Heart left ventricle (tissue), 16 donors: Measurements from ENCODE around the gene SDSL. TPM values are rescaled to one million over a fixed set of nuclear protein-coding genes. Genes with fewer than 3 reads are reported as not detected.

Experiments used
- ATAC-seq, 4 donors: fragments of 200-7000 bp; cut with Tn5 transposase; one replicate each; pipeline ENCODE4 v1.9.1; 2020 to 2022; ENCODE audit warnings: moderate library complexity in 4 of 4, mild to moderate bottlenecking in 3 of 4, moderate number of reproducible peaks in 1 of 4
- DNase-seq, 5 donors: peaks; one replicate each; pipeline ENCODE4 v3.0.0-alpha.2; 2020
- H3K27ac ChIP-seq, 12 donors: fragments of 200-600 bp; sonication (generic) in 4 of 12; one replicate each; pipeline versions ENCODE4 v1.5.0 to v1.8.0; 2016 to 2022; ENCODE audit warnings: mild to moderate bottlenecking in 2 of 12
- H3K27me3 ChIP-seq, 9 donors: fragments of 200-600 bp; sonication (generic) in 2 of 9; one replicate each; pipeline versions ENCODE4 v1.5.1 to v1.8.0; 2016 to 2022; ENCODE audit warnings: mild to moderate bottlenecking in 3 of 9
- H3K36me3 ChIP-seq, 9 donors: fragments of 200-600 bp; sonication (generic) in 2 of 9; one replicate each; pipeline versions ENCODE4 v1.5.0 to v1.8.0; 2018 to 2022; ENCODE audit warnings: mild to moderate bottlenecking in 2 of 9
- H3K4me1 ChIP-seq, 12 donors: fragments of 200-600 bp; sonication (generic) in 4 of 12; one replicate each; pipeline versions ENCODE4 v1.5.0 to v1.8.0; 2016 to 2022; ENCODE audit warnings: mild to moderate bottlenecking in 3 of 12
- H3K4me3 ChIP-seq, 12 donors: fragments of 200-600 bp; sonication (generic) in 4 of 12; one replicate each; pipeline versions ENCODE4 v1.5.0 to v1.8.0; 2017 to 2022; ENCODE audit warnings: mild to moderate bottlenecking in 9 of 12, moderate library complexity in 4 of 12
- H3K9me3 ChIP-seq, 12 donors: fragments of 200-600 bp; sonication (generic) in 4 of 12; one replicate each; pipeline versions ENCODE4 v1.5.0 to v1.8.0; 2016 to 2022; ENCODE audit warnings: mild to moderate bottlenecking in 1 of 12
- POLR2A ChIP-seq, 2 donors: fragments of 450-650 bp; IDR thresholded peaks; one replicate each; pipeline ENCODE4 v1.6.1; 2017; ENCODE audit warnings: antibody characterized with exemption in 2 of 2, mild to moderate bottlenecking in 2 of 2, moderate library complexity in 2 of 2
- WGBS, 4 donors: extraction: QIAGEN DNeasy Blood & Tissue Kit in 2 of 4; methylation state at CpG; one replicate each; pipeline versions ENCODE4 v1.1.5 to v1.1.7; 2013 to 2018; 5-methylcytosine and 5-hydroxymethylcytosine counted together
- intact Hi-C, 10 donors: fragments of 100-400 bp; cut with DNase I; formaldehyde crosslinking; loops; one replicate each; pipeline versions ENCODE4 v1.11.1 to v1.14.2; 2022
- polyA plus RNA-seq, 2 donors: library from polyadenylated mRNA; stranded (reverse); fragments of 200-250 nt; gene quantifications; one replicate each; pipeline ENCODE4 v1.2.3, GENCODE V29; 2013
- total RNA-seq, 9 donors: library from RNA; depleted of rRNA in 2 of 9; stranded (reverse); fragments of >200 nt in 2 of 9; fragmentation: NEBNext Ultra II Directional in 3 of 9; extraction: Animal tissue kit (Norgen Biotek cat#: 25700) in 3 of 9; gene quantifications; one replicate each; pipeline versions ENCODE4 v1.1.0 to v1.2.4, GENCODE V29; 2016 to 2023
- TF ChIP-seq, protein P1 (sequence below), 12 donors: fragments of 200-600 bp; sonication (generic) in 4 of 12; IDR thresholded peaks; one replicate each; pipeline versions ENCODE4 v1.5.0 to v1.8.0; 2018 to 2022; ENCODE audit warnings: antibody characterized with exemption in 12 of 12, mild to moderate bottlenecking in 5 of 12
- donor health status: ischemic (EF 13 %, LVEDD 7.1; RV severe dilation, severe dysfunction).
- donor health status: healthy with polysubstance abuse.
- donor health status: DM: no; HTN: yes; CAD: no.
- donor health status: DM: no; HTN: no; CAD: no.
- donor health status: ischemic (EF 25% LVEDD 6.9; RV normal size, moderate dysfunction).
- donor health status: ischemic (EF 25% LVEDD 5.7; RV mildly dilated, moderate dysfunction).
- donor health status: healthy.
- donor health status: DM: yes; HTN: yes; CAD: no.
- donor health status: ischemic (EF 35%, LVEDD 5.7; RV mildly dilated, moderate dysfunction).
- donor health status: nonischemic (EF 11% LVEDD 7.7; RV severe dilation, severe dysfunction).
- donor health status: DM: yes; HTN: yes; CAD: no.
- donor health status: PGD.
- donor health status: ischemic (EF 29% LVEDD 5.4; RV normal size, mild dysfunction).
- donor health status: nonischemic (EF 23%, LVEDD 6.1; RV moderate dilation, normal function).

The SDSL gene
- total and polyA plus RNA-seq, 11 donors, result 2.5 to 21.0 (median 5.7) TPM

DNA sequence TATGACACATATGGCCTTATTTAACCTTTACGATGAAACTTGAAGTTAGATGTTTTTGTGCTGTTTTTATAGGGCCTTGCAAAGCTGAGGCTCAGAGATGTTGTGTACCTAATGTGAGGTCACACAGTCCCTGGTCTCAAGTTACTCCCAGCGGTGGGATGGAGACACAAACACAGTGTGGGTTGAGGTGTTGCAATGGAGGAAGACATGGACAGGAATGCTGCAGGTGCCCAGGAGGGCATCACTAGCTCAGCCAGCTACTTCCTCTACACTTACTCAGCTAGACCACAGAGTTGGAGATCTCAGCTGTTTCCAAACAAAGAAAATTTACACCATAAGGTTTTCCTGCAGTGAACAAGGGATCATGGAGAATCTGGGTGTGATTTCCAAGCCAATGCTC, 34.0 kb downstream of the SDSL start:
- TF ChIP-seq, protein P1, sequence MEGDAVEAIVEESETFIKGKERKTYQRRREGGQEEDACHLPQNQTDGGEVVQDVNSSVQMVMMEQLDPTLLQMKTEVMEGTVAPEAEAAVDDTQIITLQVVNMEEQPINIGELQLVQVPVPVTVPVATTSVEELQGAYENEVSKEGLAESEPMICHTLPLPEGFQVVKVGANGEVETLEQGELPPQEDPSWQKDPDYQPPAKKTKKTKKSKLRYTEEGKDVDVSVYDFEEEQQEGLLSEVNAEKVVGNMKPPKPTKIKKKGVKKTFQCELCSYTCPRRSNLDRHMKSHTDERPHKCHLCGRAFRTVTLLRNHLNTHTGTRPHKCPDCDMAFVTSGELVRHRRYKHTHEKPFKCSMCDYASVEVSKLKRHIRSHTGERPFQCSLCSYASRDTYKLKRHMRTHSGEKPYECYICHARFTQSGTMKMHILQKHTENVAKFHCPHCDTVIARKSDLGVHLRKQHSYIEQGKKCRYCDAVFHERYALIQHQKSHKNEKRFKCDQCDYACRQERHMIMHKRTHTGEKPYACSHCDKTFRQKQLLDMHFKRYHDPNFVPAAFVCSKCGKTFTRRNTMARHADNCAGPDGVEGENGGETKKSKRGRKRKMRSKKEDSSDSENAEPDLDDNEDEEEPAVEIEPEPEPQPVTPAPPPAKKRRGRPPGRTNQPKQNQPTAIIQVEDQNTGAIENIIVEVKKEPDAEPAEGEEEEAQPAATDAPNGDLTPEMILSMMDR (IDR thresholded peaks at IDR 0.05), result no peak
- TF ChIP-seq POLR2A (IDR thresholded peaks at IDR 0.05), result no peak
- peaks cover 0 to 55% (median 20%) of the 10 kb centered on the region in 9 donors for H3K27me3 ChIP-seq
- intact Hi-C loops, result no loop called here

DNA sequence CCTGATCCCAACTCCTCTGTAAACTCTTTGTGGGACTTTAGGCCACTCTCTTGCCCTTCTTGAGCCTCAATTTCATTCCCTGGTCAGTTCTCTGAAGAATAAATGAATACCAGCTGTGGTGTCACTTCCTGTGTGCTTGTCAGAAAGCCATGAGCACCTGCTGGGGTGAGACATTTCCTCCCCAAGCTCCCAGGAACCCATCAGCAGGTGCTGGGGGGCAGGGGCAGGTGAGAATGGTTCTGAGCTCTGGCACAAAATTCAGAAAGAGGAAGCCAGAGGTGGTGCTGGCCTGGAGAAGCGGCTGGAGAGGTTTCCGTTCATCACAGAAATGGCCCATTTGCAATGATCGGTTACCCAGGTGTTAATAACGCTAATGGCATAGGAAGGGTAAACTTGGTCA, 34.6 kb downstream of the SDSL start:
- Histone ChIP-seq H3K4me3 (no peak overlapping the region), H3K27ac (no peak overlapping the region), H3K36me3 (no peaks in the 10 kb centered on the region), H3K9me3 (no peaks in the 10 kb centered on the region), H3K27me3 (peaks cover 3 to 61% (median 24%) of the 10 kb centered on the region in 9 donors), H3K4me1 (no peaks in the 10 kb centered on the region)
- no peak for DNase-seq
- TF ChIP-seq POLR2A (IDR thresholded peaks at IDR 0.05), result no peak
- 48 to 79% (median 53%) methylated on average over 4 of the region's 4 CpGs for WGBS, 4 donors
- ATAC-seq, result no peak
- intact Hi-C loops, result no loop called here

More for the DNA sequence above, 34.0 kb downstream of the SDSL start:
- Histone ChIP-seq H3K4me1 (no peaks in the 10 kb centered on the region), H3K9me3 (no peaks in the 10 kb centered on the region), H3K27ac (no peak overlapping the region), H3K4me3 (no peak overlapping the region), H3K36me3 (no peaks in the 10 kb centered on the region)
- no peak for ATAC-seq
- WGBS, 4 donors, result 77 to 85% (median 81%) methylated on average over 2 of the region's 2 CpGs
- no peak for DNase-seq

DNA sequence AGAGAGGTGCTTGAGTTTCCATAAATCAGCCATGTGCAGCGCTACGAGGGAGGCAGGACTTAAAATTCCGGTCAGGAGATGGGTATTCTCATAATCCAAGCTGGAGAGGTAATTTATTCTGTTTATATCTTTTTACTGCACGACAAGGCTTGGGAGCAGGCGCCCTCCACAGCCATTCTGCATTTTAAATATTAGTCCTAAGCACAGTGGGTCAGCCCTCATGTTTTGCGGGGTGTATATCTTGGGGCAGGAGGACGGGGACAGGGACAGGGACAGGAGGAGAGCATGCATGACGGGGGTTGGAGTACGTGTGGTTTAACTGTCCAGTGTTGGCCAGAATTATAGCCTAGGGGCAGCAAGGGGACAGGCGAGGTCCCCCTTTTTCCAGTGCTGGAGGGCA, 35.0 kb downstream of the SDSL start:
- DNase-seq, result no peak
- peaks cover 3 to 65% (median 24%) of the 10 kb centered on the region in 9 donors for H3K27me3 ChIP-seq
- WGBS, 4 donors, result 55 to 59% (median 57%) methylated on average over 10 of the region's 10 CpGs
- TF ChIP-seq POLR2A (IDR thresholded peaks at IDR 0.05), result no peak
- H3K36me3 ChIP-seq, result no peaks in the 10 kb centered on the region
- no peak for ATAC-seq
- H3K4me1 ChIP-seq, result peaks cover 0 to 4% (median 0%) of the 10 kb centered on the region in 12 donors
- H3K4me3 ChIP-seq, result no peak overlapping the region
- no peak overlapping the region for H3K27ac ChIP-seq
- no peaks in the 10 kb centered on the region for H3K9me3 ChIP-seq
- intact Hi-C loops, result no loop called here

DNA sequence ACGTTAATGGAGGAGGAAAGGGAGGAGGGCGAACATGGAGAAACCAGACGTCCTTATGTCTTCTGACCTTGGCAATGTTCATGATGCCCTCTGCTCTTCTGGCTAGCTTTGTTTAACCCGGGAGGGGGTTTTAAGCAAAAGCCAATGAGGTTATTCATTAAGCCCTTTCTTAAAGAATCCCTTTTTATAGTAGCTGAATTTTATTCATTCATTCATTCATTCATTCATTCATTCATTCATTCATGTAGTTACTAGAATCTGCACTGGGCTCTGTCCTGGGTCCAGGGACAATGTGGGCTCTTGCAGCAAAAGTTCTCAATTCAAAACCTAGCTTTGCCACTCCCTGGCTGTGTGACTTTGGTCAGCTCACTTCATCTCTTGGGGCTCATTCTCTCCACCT, 35.5 kb downstream of the SDSL start:
- Histone ChIP-seq H3K4me3 (no peak overlapping the region), H3K27me3 (peaks cover 4 to 70% (median 28%) of the 10 kb centered on the region in 9 donors), H3K4me1 (peaks cover 0 to 9% (median 1%) of the 10 kb centered on the region in 12 donors), H3K27ac (no peak overlapping the region), H3K36me3 (no peaks in the 10 kb centered on the region), H3K9me3 (no peaks in the 10 kb centered on the region)
- 46 to 58% (median 52%) methylated on average over 4 of the region's 4 CpGs for WGBS, 4 donors
- no peak for ATAC-seq
- DNase-seq, result no peak
- intact Hi-C loops, result no loop called here
- TF ChIP-seq, protein P1 (IDR thresholded peaks at IDR 0.05), result no peak
- no peak for TF ChIP-seq POLR2A (IDR thresholded peaks at IDR 0.05)

DNA sequence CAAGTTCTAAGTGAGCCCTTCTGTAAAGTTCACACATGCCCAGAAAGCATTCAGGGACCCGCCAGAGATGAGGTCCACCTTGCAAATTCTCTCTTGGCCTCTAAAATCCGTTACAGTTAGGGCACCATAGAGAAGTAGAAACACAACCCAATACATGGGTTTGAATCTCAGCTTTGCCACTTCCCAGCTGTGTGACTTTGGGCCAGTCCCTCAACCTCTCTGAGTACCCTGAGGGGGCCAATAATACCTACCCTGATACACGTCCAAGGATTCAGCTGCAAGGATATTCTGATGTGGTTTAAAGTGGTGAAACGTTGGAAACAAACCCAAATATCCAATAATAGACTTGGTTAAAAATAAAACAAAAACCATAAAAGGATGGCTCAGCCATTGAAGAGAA, 37.8 kb downstream of the SDSL start:
- H3K4me1 ChIP-seq, result peaks cover 0 to 32% (median 22%) of the 10 kb centered on the region in 12 donors
- no peaks in the 10 kb centered on the region for H3K9me3 ChIP-seq
- DNase-seq, result no peak
- TF ChIP-seq POLR2A (IDR thresholded peaks at IDR 0.05), result no peak
- TF ChIP-seq, protein P1 (IDR thresholded peaks at IDR 0.05), result no peak
- no peaks in the 10 kb centered on the region for H3K36me3 ChIP-seq
- no peak overlapping the region for H3K27ac ChIP-seq
- intact Hi-C loops, result loop anchor here in 2 of 10 donors (5.0 kb wide), 1 partner anchor 452 kb away; no protein-coding TSS in a partner anchor
- no peak overlapping the region for H3K4me3 ChIP-seq
- H3K27me3 ChIP-seq, result peaks cover 24 to 81% (median 50%) of the 10 kb centered on the region in 9 donors
- no peak for ATAC-seq
- 30 to 37% (median 34%) methylated on average over 4 of the region's 4 CpGs for whole genome bisulfite sequencing, 4 donors
